ENCODE measurements around the gene TM4SF5.

DNA sequence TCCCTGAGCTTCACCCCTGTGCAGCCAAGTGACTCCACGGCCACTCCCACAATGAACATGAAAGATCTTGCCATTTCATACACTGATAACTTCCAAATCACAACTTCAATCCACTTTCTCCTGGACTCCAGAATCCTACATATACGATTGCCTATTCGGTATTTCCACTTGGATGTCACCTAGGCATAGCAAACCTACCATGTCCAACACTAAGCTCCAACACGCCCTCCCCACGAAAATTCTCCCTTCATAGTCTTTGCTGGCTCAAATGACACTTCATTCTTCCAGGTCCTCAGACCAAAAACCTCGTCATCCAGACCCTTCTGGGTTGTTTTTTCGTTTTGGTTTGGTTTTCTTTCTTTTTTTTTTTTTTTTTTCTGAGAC lies 19.0 kb downstream of the TM4SF5 start:
- no peak for TF ChIP-seq POLR2A (IDR thresholded peaks at IDR 0.05; ENCODE audit: low read length)
- no peak for TF ChIP-seq GATA1 (IDR thresholded peaks at IDR 0.05; ENCODE audit: low read depth, low read length)
